AG04450 (cell line): Measurements from ENCODE around the gene ZNF276. TPM values are rescaled to one million over a fixed set of nuclear protein-coding genes. Genes with fewer than 3 reads are reported as not detected.

Source experiments
- CTCF ChIA-PET: fragments of 300-600, 350-600 bp; formaldehyde crosslinking; extraction: SDS; loops from one replicate; lab custom pipeline; 2022; ENCODE audit warnings: antibody characterized with exemption, inconsistent platforms; lab: Charles Lee
- POLR2A ChIA-PET: fragments of 350-600 bp; formaldehyde crosslinking; extraction: SDS; loops from one replicate; lab custom pipeline; 2021; ENCODE audit warnings: antibody characterized with exemption, inconsistent platforms; lab: Yijun Ruan, JAX
- DNase-seq: peaks from one replicate; pipeline ENCODE4 v3.0.0-alpha.2; 2011; ENCODE audit warnings: low read depth, low spot score
- H3K27ac ChIP-seq: one replicate; pipeline ENCODE4 v1.5.1; 2012; ENCODE audit warnings: low read depth, low read length, control low read depth
- H3K27me3 ChIP-seq: one replicate; pipeline ENCODE4 v1.6.0; 2012; ENCODE audit warnings: low read length; ENCODE audit not compliant: control insufficient read depth, insufficient read depth
- H3K4me3 ChIP-seq: 2 replicates; pipeline ENCODE4 v1.5.1; 2011; ENCODE audit warnings: mild to moderate bottlenecking, low read depth, low read length, control low read depth
- H3K9me3 ChIP-seq: 2 replicates; pipeline ENCODE4 v1.5.1; 2012; ENCODE audit warnings: low read length; ENCODE audit not compliant: control insufficient read depth, insufficient read depth
- CTCF ChIP-seq: IDR thresholded peaks from 2 replicates; pipeline ENCODE4 v1.5.1; 2011; ENCODE audit warnings: low read depth, low read length, control low read depth, inconsistent platforms
- polyA plus RNA-seq: library from polyadenylated mRNA; depleted of rRNA; stranded (reverse); fragments of >200 nt; gene quantifications from 2 replicates; pipeline ENCODE4 v1.2.3, GENCODE V29; 2011

The ZNF276 gene
- polyA plus RNA-seq, 1 experiment = 5.0 TPM

- Histone ChIP-seq H3K4me3 (peak overlapping the region; percentile 63), H3K9me3 (peaks cover 5% of the 10 kb centered on the region), H3K27me3 (no peaks in the 10 kb centered on the region), H3K27ac (no peak overlapping the region)
- ChIA-PET CTCF (interaction anchor here (1.0 kb wide), 1 partner anchor 12 kb away, joined by 3 read pairs; no protein-coding TSS in a partner anchor), POLR2A (interaction anchor here (0.7 kb wide), 1 partner anchor 175 kb away, joined by 3 read pairs; no protein-coding TSS in a partner anchor)
- no peak for TF ChIP-seq CTCF
- DNase-seq = no peak
These were observed 9.0 kb upstream of the ZNF276 start for GRCh38 chr16:89712274-89712781.

- DNase-seq = no peak
- no peak for TF ChIP-seq CTCF
- H3K9me3 ChIP-seq = peaks cover 5% of the 10 kb centered on the region
- H3K27ac ChIP-seq = no peak overlapping the region
- H3K4me3 ChIP-seq = no peak overlapping the region
- H3K27me3 ChIP-seq = no peaks in the 10 kb centered on the region
- POLR2A ChIA-PET = interaction anchor here (1.2 kb wide), 1 partner anchor 10 kb away, joined by 4 read pairs; no protein-coding TSS in a partner anchor
- CTCF ChIA-PET = interaction anchor here (0.6 to 1.1 kb wide), 2 partner anchors 10 to 17 kb away, joined by 4 to 6 read pairs; no protein-coding TSS in a partner anchor
These were observed 4.8 kb upstream of the ZNF276 start for GRCh38 chr16:89716493-89716892.

GRCh38 chr16:89716916-89717687 lies 4.2 kb upstream of the ZNF276 start:
- Histone ChIP-seq H3K9me3 (peaks cover 5% of the 10 kb centered on the region), H3K27ac (no peak overlapping the region), H3K4me3 (no peak overlapping the region), H3K27me3 (no peaks in the 10 kb centered on the region)
- no peak for TF ChIP-seq CTCF
- DNase-seq = no peak
- ChIA-PET POLR2A (interaction anchor here (0.7 to 1.2 kb wide), 2 partner anchors 11 kb away, joined by 3 to 4 read pairs; no protein-coding TSS in a partner anchor), CTCF (interaction anchor here (1.1 kb wide), 1 partner anchor 11 kb away, joined by 6 read pairs; no protein-coding TSS in a partner anchor)

GRCh38 chr16:89717688-89718505 lies 3.4 kb upstream of the ZNF276 start:
- Histone ChIP-seq H3K27ac (peak overlapping the region; percentile 82), H3K4me3 (no peak overlapping the region), H3K9me3 (peaks cover 5% of the 10 kb centered on the region), H3K27me3 (no peaks in the 10 kb centered on the region)
- ChIA-PET POLR2A (interaction anchor here (0.7 kb wide), 1 partner anchor 12 kb away, joined by 3 read pairs; no protein-coding TSS in a partner anchor), CTCF (no interaction called here)
- no peak for TF ChIP-seq CTCF
- no peak for DNase-seq
